Hepatocyte (in vitro differentiated cells): ENCODE results near the gene PAM.

Source experiments
- CTCF ChIP-seq: fragments of 200-600 bp; sonication (generic); IDR thresholded peaks from 2 replicates; pipeline ENCODE4 v1.5.1; 2016; ENCODE audit warnings: antibody characterized with exemption, mild to moderate bottlenecking; ENCODE audit not compliant: poor library complexity
- EZH2phosphoT487 ChIP-seq: fragments of 200-600 bp; sonication (generic); IDR thresholded peaks from one replicate; pipeline ENCODE4 v1.6.1; 2018; ENCODE audit warnings: antibody characterized with exemption, mild to moderate bottlenecking, low read depth, moderate library complexity; ENCODE audit not compliant: unreplicated experiment, severe bottlenecking

DNA sequence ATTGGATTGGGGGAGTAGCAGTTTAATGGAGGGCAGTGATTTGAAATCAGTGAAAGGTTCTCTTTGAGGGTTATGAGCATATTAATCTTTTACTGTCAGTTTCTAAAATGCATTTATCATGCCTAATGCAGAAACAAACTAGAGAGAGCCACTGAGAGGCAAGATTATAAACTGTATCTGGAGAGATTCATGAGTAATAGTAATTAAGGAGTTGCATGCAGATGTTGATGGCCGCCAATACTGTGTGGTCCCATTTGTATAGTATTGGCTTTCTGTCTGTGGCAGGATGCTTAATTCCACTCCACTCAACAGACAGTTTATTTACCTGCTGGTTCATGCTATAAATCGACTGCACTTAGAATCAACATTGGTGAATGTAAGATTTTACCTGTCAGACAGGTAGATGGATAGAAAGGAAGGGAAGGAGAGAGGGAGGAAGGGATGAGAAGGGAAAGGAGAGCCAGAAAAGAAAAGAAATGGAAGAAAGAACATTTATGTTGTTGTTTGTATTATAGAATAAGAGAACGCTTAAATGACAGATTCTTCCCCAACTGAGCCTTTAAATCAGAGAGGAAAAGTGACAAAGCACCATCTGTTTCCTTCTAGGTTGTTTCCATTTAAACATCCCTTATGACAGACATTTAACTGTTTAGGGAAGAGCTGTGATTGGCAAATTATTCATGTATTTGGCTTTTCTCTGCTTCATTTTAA is 146.5 kb downstream of the PAM start:
- TF ChIP-seq EZH2phosphoT487 = no peak
- TF ChIP-seq CTCF = no peak
